ENCODE data around the gene DGCR2. TPM values are rescaled to one million over a fixed set of nuclear protein-coding genes. Genes with fewer than 3 reads are reported as not detected.

DGCR2 gene
- total RNA-seq, 4 donors from 2014 or later, result 42.5 to 75.2 (median 50.8) TPM

DNA sequence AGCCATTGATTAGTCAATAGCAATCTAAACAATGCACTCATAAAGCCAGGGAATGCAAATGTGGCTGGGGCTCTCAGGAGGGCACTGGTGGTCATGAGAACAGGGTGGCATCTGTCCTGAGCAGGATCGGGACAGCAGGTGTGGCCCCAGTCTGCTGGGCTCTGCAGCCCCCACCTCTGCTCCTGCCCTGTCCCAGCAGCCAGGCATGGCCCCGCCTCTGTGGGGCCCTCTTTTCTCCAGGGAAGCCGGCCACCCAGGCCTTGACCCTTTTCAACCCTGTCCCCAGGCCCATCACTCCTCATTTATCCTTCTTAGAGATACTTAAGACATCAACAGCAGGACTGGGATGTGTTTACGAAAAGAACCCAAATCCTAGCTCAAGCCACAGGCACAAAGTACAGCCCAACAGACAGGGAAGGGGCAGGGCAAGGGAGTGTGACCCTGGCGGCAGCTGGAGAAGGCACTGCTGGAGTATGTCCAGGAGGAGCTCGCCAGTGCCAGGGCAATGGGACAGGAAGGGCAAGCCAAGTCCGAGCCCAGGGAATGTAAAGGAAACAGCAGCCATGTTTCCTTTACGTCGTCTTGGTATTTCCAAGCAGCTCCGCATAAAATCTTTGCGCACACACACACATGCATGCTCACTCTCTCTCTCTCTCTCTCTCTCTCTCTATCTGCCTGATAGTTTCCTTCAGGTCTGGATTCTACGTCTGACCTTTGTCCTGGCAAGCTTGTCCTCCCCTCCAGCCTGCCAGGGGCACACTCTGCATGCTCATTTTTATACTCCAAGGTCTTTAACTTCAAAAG lies 59.9 kb downstream of the DGCR2 start:
- Histone ChIP-seq H3K9me3 (no peaks in the 10 kb centered on the region), H3K36me3 (peaks cover 23 to 100% (median 48%) of the 10 kb centered on the region in 3 donors), H3K27me3 (no peaks in the 10 kb centered on the region), H3K4me3 (no peak overlapping the region), H3K27ac (no peak overlapping the region), H3K4me1 (peaks cover 0 to 57% (median 16%) of the 10 kb centered on the region in 3 donors)
- DNase-seq, result no peak
- intact Hi-C loops (cut with DNase I), result no loop called here
- WGBS, 2 donors, result 72 to 76% methylated on average over 8 to 11 of the region's 12 CpGs
- TF ChIP-seq, protein P1, sequence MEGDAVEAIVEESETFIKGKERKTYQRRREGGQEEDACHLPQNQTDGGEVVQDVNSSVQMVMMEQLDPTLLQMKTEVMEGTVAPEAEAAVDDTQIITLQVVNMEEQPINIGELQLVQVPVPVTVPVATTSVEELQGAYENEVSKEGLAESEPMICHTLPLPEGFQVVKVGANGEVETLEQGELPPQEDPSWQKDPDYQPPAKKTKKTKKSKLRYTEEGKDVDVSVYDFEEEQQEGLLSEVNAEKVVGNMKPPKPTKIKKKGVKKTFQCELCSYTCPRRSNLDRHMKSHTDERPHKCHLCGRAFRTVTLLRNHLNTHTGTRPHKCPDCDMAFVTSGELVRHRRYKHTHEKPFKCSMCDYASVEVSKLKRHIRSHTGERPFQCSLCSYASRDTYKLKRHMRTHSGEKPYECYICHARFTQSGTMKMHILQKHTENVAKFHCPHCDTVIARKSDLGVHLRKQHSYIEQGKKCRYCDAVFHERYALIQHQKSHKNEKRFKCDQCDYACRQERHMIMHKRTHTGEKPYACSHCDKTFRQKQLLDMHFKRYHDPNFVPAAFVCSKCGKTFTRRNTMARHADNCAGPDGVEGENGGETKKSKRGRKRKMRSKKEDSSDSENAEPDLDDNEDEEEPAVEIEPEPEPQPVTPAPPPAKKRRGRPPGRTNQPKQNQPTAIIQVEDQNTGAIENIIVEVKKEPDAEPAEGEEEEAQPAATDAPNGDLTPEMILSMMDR (IDR thresholded peaks at IDR 0.05), result no peak
- TF ChIP-seq POLR2A (IDR thresholded peaks at IDR 0.05), result no peak

DNA sequence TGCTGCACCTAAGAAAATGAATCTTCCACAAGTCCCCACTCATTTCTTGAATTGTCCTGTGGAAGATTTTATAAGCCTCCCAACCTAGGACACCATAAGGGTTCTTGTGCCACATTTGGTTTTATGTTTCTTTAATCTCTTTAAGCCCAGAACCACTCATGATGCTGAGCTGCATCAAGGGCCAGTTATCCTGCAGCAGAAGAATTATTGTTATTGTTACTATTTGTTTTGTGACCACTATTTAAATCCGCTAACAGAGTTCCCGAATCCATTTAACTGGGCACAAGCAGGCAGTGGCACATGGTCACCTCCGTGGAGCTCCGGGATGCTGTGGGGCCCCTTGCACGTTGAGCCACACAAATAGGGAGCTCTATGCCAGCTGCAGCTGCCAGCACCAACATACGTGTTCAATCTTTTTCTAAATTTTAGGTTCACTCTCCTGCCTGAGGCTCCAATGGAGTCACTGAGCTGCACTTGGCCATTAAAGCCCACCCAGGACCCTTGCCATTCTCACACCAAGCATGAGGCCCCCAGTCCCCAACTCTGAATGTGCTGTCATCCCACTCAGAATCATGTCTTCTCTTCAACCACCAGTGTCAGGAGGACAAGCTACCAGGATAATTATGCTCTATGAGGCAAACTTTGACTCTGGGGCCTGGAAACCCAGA lies 60.6 kb downstream of the DGCR2 start:
- intact Hi-C loops (cut with DNase I), result no loop called here
- WGBS, 2 donors, result 68 to 72% methylated on average over 6 of the region's 6 CpGs
- TF ChIP-seq POLR2A (IDR thresholded peaks at IDR 0.05), result no peak
- TF ChIP-seq, protein P1 (IDR thresholded peaks at IDR 0.05), result no peak
- no peaks in the 10 kb centered on the region for H3K9me3 ChIP-seq
- DNase-seq, result no peak
- H3K36me3 ChIP-seq, result peaks cover 27 to 100% (median 48%) of the 10 kb centered on the region in 3 donors
- H3K27me3 ChIP-seq, result no peaks in the 10 kb centered on the region
- peaks cover 0 to 50% (median 12%) of the 10 kb centered on the region in 3 donors for H3K4me1 ChIP-seq
- no peak overlapping the region for H3K27ac ChIP-seq
- no peak overlapping the region for H3K4me3 ChIP-seq

DNA sequence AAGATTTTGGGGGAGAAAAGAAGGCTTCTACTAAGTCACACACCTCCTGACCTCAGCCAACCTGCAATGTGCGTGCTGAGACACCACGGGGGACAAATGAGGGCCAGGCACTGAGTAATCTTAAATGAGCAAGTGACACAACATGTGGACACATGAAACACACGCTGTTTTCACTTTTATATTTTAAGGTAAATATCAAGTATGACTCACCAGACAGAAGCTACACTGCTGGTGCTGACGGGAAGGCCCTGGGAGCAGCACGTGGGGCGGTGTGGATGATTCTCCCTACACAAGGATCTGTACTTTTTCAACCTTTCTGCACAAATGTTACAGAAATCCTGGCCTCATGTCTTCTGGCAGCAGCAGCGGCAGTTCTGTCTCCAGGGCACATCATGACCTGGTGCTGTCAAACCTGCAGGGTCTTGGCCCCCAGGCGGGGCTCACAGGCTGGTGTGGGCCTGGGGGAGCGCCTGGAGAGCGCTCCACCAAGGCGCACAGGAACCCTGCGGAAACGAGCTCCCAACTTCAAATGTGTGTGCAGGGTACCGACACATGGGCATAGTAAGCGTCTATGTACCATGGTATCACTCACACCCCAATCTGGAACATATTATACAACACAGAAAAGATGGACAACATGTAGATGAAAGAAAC lies 61.7 kb downstream of the DGCR2 start:
- H3K36me3 ChIP-seq, result peaks cover 28 to 100% (median 47%) of the 10 kb centered on the region in 3 donors
- no peak overlapping the region for H3K4me3 ChIP-seq
- no peaks in the 10 kb centered on the region for H3K27me3 ChIP-seq
- TF ChIP-seq POLR2A (IDR thresholded peaks at IDR 0.05), result no peak
- TF ChIP-seq, protein P1 (IDR thresholded peaks at IDR 0.05), result no peak
- intact Hi-C loops (cut with DNase I), result no loop called here
- no peaks in the 10 kb centered on the region for H3K9me3 ChIP-seq
- peak overlapping the region in 3 of 4 donors; percentile 31 to 54 (median 39) for H3K27ac ChIP-seq
- peaks cover 0 to 45% (median 11%) of the 10 kb centered on the region in 3 donors for H3K4me1 ChIP-seq
- WGBS, 2 donors, result 35 to 43% methylated on average over 8 to 10 of the region's 15 CpGs
- no peak for DNase-seq

DNA sequence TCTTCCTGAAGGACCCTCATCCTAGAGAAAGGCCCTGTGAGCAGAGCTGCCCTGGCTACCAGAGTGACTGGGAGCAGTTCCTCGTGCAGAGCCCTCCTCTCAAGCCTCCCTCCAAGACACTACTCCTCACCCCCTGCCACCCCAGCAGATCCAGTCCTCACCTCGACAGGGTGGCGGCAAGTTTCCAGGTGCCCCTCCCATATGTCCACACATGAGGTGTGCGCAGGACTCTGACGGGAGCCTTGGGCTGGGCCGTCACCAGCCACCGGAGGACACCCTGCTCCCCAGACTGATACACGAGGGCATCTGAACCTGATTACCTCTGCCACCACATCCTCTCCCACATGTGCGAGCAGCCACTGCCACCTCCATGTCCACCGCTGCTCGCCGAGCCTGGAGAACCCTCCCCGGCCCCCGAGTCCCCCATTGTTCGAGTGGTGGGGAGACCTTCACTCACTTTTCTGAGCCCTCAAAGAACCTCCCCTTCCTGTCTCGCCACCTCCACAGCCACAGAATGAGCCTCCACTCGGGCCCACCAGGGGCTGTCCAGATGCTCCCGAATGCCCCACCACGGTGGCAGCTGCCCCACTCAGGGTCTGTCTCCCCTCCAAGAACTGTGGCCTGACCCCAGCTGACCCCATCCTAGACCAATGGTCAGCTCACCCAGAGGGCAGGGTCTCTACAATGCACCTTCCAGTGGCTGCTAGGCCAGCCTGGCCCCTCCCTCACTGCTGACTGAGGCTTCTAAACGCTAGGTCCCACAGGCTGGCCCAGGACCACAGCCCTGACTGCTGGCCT lies 62.5 kb downstream of the DGCR2 start:
- Histone ChIP-seq H3K27ac (peak overlapping the region in 3 of 4 donors; percentile 31 to 54 (median 39)), H3K36me3 (peaks cover 25 to 100% (median 39%) of the 10 kb centered on the region in 3 donors), H3K9me3 (no peaks in the 10 kb centered on the region), H3K4me3 (no peak overlapping the region), H3K4me1 (peaks cover 0 to 45% (median 11%) of the 10 kb centered on the region in 3 donors), H3K27me3 (no peaks in the 10 kb centered on the region)
- no peak for DNase-seq
- intact Hi-C loops (cut with DNase I), result no loop called here
- TF ChIP-seq, protein P1 (IDR thresholded peaks at IDR 0.05), result no peak
- no peak for TF ChIP-seq POLR2A (IDR thresholded peaks at IDR 0.05)
- 88 to 92% methylated on average over 10 to 13 of the region's 20 CpGs for WGBS, 2 donors

Data from esophagus squamous epithelium (tissue), 5 donors.